Measurements from ENCODE around the gene ROS1. TPM values are rescaled to one million over a fixed set of nuclear protein-coding genes. Genes with fewer than 3 reads are reported as not detected.

ROS1 gene
- polyA plus RNA-seq, 1 experiment = not detected

DNA sequence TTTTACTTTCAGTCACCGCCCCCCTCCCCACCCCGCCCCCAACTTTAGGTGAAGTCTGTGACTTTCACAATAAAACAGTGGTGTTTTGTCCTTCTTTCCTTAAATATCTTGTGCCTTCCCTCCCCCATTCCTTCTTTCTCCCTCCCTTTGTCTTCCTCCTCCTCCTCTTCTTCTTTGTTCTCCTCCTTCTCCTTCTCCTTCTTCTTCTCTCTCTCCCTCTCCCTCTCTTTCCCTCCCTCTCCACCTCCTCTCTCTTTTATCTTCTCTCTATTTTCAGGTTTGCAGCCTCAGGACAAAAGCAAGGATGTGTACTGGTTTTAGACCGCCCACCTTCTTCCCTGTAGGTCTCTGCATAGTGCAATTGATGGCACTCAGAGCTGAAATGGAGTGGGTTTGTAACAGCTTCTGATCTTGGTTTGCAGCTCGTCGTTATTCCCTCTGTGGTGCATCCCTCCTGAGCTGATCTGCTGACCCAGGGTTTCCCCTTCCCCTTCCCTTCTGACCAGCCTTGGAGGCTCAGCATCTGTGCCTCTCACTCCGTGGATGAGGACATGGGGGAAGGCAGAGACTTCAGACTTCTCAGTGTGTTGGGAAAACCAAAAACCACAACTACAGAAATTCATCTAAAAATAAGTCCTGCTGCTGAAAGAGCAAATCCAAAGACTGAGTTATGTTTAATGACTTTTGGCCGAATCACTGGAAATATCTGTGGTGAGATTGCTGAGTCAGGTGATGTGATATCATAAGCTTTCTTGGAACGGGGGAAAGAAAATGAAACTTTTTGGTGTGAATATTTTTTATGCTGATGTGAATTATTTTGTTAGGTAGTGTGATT, 153.5 kb downstream of the ROS1 start:
- no peak overlapping the region for H3K4me3 ChIP-seq (ENCODE audit: low read depth, low read length)
- no peaks in the 10 kb centered on the region for H3K9me3 ChIP-seq (ENCODE audit: control insufficient read depth, insufficient read depth, low read length)
- H3K27me3 ChIP-seq (ENCODE audit: control insufficient read depth, insufficient read depth, low read length) = peaks cover 57% of the 10 kb centered on the region
- H3K27ac ChIP-seq (ENCODE audit: low read depth, low read length) = no peak overlapping the region
- TF ChIP-seq CTCF (IDR thresholded peaks at IDR 0.05; ENCODE audit: low read depth, low read length) = no peak
- POLR2A ChIA-PET = no interaction called here
- CTCF ChIA-PET = no interaction called here
- DNase-seq (ENCODE audit: low read depth, low spot score) = no peak

GRCh38 chr6:117270843-117271507, 154.8 kb downstream of the ROS1 start:
- no peak overlapping the region for H3K27ac ChIP-seq (ENCODE audit: low read depth, low read length)
- ChIA-PET POLR2A (no interaction called here), CTCF (no interaction called here)
- no peak for DNase-seq (ENCODE audit: low read depth, low spot score)
- H3K9me3 ChIP-seq (ENCODE audit: control insufficient read depth, insufficient read depth, low read length) = no peaks in the 10 kb centered on the region
- TF ChIP-seq CTCF (IDR thresholded peaks at IDR 0.05; ENCODE audit: low read depth, low read length) = no peak
- no peak overlapping the region for H3K4me3 ChIP-seq (ENCODE audit: low read depth, low read length)
- H3K27me3 ChIP-seq (ENCODE audit: control insufficient read depth, insufficient read depth, low read length) = peaks cover 69% of the 10 kb centered on the region

- CTCF ChIA-PET = no interaction called here
- H3K4me3 ChIP-seq (ENCODE audit: low read depth, low read length) = no peak overlapping the region
- no peak overlapping the region for H3K27ac ChIP-seq (ENCODE audit: low read depth, low read length)
- peaks cover 73% of the 10 kb centered on the region for H3K27me3 ChIP-seq (ENCODE audit: control insufficient read depth, insufficient read depth, low read length)
- no peaks in the 10 kb centered on the region for H3K9me3 ChIP-seq (ENCODE audit: control insufficient read depth, insufficient read depth, low read length)
- no peak for TF ChIP-seq CTCF (IDR thresholded peaks at IDR 0.05; ENCODE audit: low read depth, low read length)
- POLR2A ChIA-PET = no interaction called here
- no peak for DNase-seq (ENCODE audit: low read depth, low spot score)
Measured at GRCh38 chr6:117270055-117270842, 155.5 kb downstream of the ROS1 start.

DNA sequence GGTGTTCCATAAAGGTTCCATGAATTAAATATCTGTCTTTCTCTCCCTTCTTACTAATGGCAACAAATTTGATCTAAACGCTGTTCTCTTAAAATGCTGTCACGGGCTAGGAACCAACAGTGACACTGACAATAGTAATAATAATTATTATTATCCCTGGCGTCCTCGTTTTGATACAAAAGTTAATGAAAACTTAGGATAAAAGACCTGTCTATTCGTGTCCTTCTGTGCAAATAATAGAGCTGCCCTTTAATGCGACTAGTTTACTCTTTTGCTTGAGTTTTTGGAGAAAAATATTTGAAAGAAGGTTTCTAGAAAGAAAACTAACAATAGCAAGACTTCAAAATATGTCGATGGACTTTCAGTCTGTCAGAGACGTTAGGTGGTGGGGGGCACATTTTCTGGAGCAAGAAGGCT, 156.1 kb downstream of the ROS1 start:
- Histone ChIP-seq H3K4me3 (ENCODE audit: low read depth, low read length) (no peak overlapping the region), H3K9me3 (ENCODE audit: control insufficient read depth, insufficient read depth, low read length) (peaks cover under 1% of the 10 kb centered on the region; the same call in 1 of the 2 replicates), H3K27me3 (ENCODE audit: control insufficient read depth, insufficient read depth, low read length) (peaks cover 77% of the 10 kb centered on the region), H3K27ac (ENCODE audit: low read depth, low read length) (no peak overlapping the region)
- ChIA-PET CTCF (no interaction called here), POLR2A (no interaction called here)
- TF ChIP-seq CTCF (IDR thresholded peaks at IDR 0.05; ENCODE audit: low read depth, low read length) = no peak
- DNase-seq (ENCODE audit: low read depth, low spot score) = no peak

Data from AG04450 (cell line).